RWPE2 (cell line): ENCODE data around the gene CSNK1A1.

Source experiments
- ATAC-seq: fragments of 200-7000 bp; cut with Tn5 transposase; 3 replicates; pipeline ENCODE4 v1.9.1; 2021; ENCODE audit warnings: low read depth
- DNase-seq: peaks from one replicate; pipeline ENCODE4 v3.0.0-alpha.2; 2020; ENCODE audit warnings: low spot score
- H3K27ac ChIP-seq: fragments of 450-650 bp; 2 replicates; pipeline ENCODE4 v1.5.1; 2017; ENCODE audit warnings: mild to moderate bottlenecking; ENCODE audit not compliant: poor library complexity, severe bottlenecking
- H3K27me3 ChIP-seq: fragments of 250-450 bp; sonication (Bioruptor Pico); 2 replicates; pipeline ENCODE4 v1.5.1; 2021; ENCODE audit warnings: mild to moderate bottlenecking, moderate library complexity; ENCODE audit not compliant: insufficient read depth, poor library complexity, severe bottlenecking
- H3K36me3 ChIP-seq: fragments of 250-450 bp; sonication (Bioruptor Pico); 2 replicates; pipeline ENCODE4 v1.5.1; 2020; ENCODE audit warnings: low read depth, mild to moderate bottlenecking, moderate library complexity
- H3K4me1 ChIP-seq: fragments of 250-450 bp; sonication (Bioruptor Pico); 2 replicates; pipeline ENCODE4 v1.5.1; 2021; ENCODE audit warnings: mild to moderate bottlenecking, moderate library complexity; ENCODE audit not compliant: insufficient read depth, poor library complexity, severe bottlenecking
- H3K4me3 ChIP-seq: fragments of 250-450 bp; sonication (Bioruptor Pico); 2 replicates; pipeline ENCODE4 v1.5.1; 2021; ENCODE audit warnings: mild to moderate bottlenecking, moderate library complexity; ENCODE audit not compliant: severe bottlenecking
- H3K9me3 ChIP-seq: fragments of 250-450 bp; sonication (Bioruptor Pico); 2 replicates; pipeline ENCODE4 v1.5.1; 2021; ENCODE audit warnings: mild to moderate bottlenecking, moderate library complexity; ENCODE audit not compliant: severe bottlenecking
- CTCF ChIP-seq: fragments of 450-650 bp; IDR thresholded peaks from one replicate; pipeline ENCODE4 v1.5.1; 2017; ENCODE audit warnings: mild to moderate bottlenecking, moderate library complexity; ENCODE audit not compliant: poor library complexity, severe bottlenecking

Gene CSNK1A1

GRCh38 chr5:149486726-149487635 is 64.3 kb downstream of the CSNK1A1 start:
- H3K9me3 ChIP-seq: no peaks in the 10 kb centered on the region
- H3K27ac ChIP-seq: peak overlapping the region; percentile 98
- DNase-seq: no peak

GRCh38 chr5:149485655-149486615 is 65.3 kb downstream of the CSNK1A1 start:
- Histone ChIP-seq H3K27me3 (no peaks in the 10 kb centered on the region), H3K4me1 (peaks cover 56% of the 10 kb centered on the region), H3K4me3 (no peak overlapping the region), H3K9me3 (no peaks in the 10 kb centered on the region), H3K36me3 (no peaks in the 10 kb centered on the region), H3K27ac (peak overlapping the region; percentile 98)
- DNase-seq: peak; percentile 96
- TF ChIP-seq CTCF: no peak
- peak; percentile 80 for ATAC-seq

More at GRCh38 chr5:149486726-149487635, 64.3 kb downstream of the CSNK1A1 start:
- H3K4me3 ChIP-seq: no peak overlapping the region
- ATAC-seq: peak; percentile 15
- no peak for TF ChIP-seq CTCF
- peaks cover 56% of the 10 kb centered on the region for H3K4me1 ChIP-seq
- no peaks in the 10 kb centered on the region for H3K36me3 ChIP-seq
- H3K27me3 ChIP-seq: no peaks in the 10 kb centered on the region

- Histone ChIP-seq H3K4me1 (peaks cover 27% of the 10 kb centered on the region), H3K9me3 (no peaks in the 10 kb centered on the region), H3K4me3 (no peak overlapping the region), H3K27ac (no peak overlapping the region), H3K27me3 (no peaks in the 10 kb centered on the region), H3K36me3 (no peaks in the 10 kb centered on the region)
- ATAC-seq (no peak), DNase-seq (no peak)
- TF ChIP-seq CTCF: no peak
Measured at GRCh38 chr5:149481485-149481884, 69.8 kb downstream of the CSNK1A1 start.

- DNase-seq (no peak), ATAC-seq (no peak)
- Histone ChIP-seq H3K27me3 (no peaks in the 10 kb centered on the region), H3K4me1 (peaks cover 16% of the 10 kb centered on the region), H3K27ac (no peak overlapping the region), H3K4me3 (no peak overlapping the region), H3K9me3 (no peaks in the 10 kb centered on the region), H3K36me3 (no peaks in the 10 kb centered on the region)
- no peak for TF ChIP-seq CTCF
Measured at GRCh38 chr5:149478761-149479160, 72.5 kb downstream of the CSNK1A1 start.
